Measurements from ENCODE around the gene GRIA3. TPM values are rescaled to one million over a fixed set of nuclear protein-coding genes. Genes with fewer than 3 reads are reported as not detected.

Gene GRIA3
- total and polyA plus RNA-seq, 10 of the 15 experiments (the other 5 are each of a cell fraction or from before 2014, with no cell fraction given): 0.45 to 4.3 (median 2.2) TPM

DNA sequence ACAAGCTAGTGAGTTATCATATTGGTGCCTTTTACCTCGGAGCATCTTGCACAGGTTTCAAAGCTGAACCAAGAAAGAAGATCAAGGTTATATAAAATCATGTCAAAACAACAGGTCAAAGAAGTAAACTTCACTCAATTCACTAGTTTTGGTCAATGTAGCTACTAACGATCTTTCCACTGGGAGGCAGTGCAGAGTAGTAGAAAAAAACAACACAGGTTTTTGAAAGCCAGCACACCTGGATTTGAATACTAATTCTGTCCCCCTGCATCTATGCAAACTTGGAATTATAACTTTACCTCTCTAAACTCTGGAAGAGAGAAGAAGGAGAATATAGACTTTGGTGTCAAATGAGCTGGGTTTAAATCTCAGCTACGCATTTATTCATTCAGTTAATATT is 266.1 kb downstream of the GRIA3 start:
- Histone ChIP-seq H2AFZ (ENCODE audit: control insufficient read depth, low read depth, low read length) (no peak overlapping the region), H3K79me2 (ENCODE audit: control insufficient read depth, insufficient read depth, low read length) (no peaks in the 10 kb centered on the region), H3K27ac (ENCODE audit: control insufficient read depth, insufficient read depth) (no peak overlapping the region), H3K36me3 (ENCODE audit: control insufficient read depth in 2 of 2, insufficient read depth in 2 of 2, low read length in 1 of 2) (no peaks in the 10 kb centered on the region), H3K4me3 (no peak overlapping the region), H4K20me1 (ENCODE audit: control insufficient read depth, insufficient read depth) (no peaks in the 10 kb centered on the region), H3K4me1 (ENCODE audit: control insufficient read depth, insufficient read depth, low read length) (no peaks in the 10 kb centered on the region; the same call in 1 of the 2 replicates), H3K4me2 (ENCODE audit: control insufficient read depth, insufficient read depth) (no peak overlapping the region), H3K27me3 (replicated peaks in 1 of 2; ENCODE audit: control insufficient read depth in 2 of 2, insufficient read depth in 2 of 2, low read length in 1 of 2) (no peaks in the 10 kb centered on the region), H3K9me3 (replicated peaks; ENCODE audit: control insufficient read depth, insufficient read depth, low read length) (no peaks in the 10 kb centered on the region), H3K9ac (ENCODE audit: control insufficient read depth, insufficient read depth, low read length) (no peak overlapping the region)
- ChIA-PET CTCF (interaction anchor here (0.6 to 1.9 kb wide), 21 partner anchors 10 to 335 kb away, joined by 3 to 6 read pairs (median 4); partner anchors contain the start of gene GRIA3), SMC1A (ENCODE audit: uncharacterized antibody, unreplicated experiment) (interaction anchor here (0.5 to 2.5 kb wide), 13 partner anchors 9 to 1847 kb away, joined by 3 to 9 read pairs (median 4); no protein-coding TSS in a partner anchor), RAD21 (ENCODE audit: unreplicated experiment) (interaction anchor here (0.8 to 2.2 kb wide), 8 partner anchors 143 to 314 kb away, joined by 3 to 5 read pairs (median 3); no protein-coding TSS in a partner anchor), POLR2A (interaction anchor here (1.3 kb wide), 1 partner anchor 10 kb away, joined by 4 read pairs; no protein-coding TSS in a partner anchor)
- no TSS peak for BruUV-seq (replicated peaks)
- DNase-seq (ENCODE audit: low read depth, low spot score) (no peak), ATAC-seq (peak; percentile 63), FAIRE-seq (peak; percentile 88)
- in situ Hi-C loops (cut with MboI): no loop called here
- 20% methylated on average over 3 of the region's 3 CpGs for WGBS (ENCODE audit: insufficient coverage, insufficient replicate concordance, low lambda C conversion rate, missing lambda C conversion rate)
- intact Hi-C loops (cut with micrococcal nuclease; ENCODE audit: unreplicated experiment): loop anchor here (5.0 kb wide), 1 partner anchor 142 kb away; no protein-coding TSS in a partner anchor
- TF ChIP-seq, protein P1, sequence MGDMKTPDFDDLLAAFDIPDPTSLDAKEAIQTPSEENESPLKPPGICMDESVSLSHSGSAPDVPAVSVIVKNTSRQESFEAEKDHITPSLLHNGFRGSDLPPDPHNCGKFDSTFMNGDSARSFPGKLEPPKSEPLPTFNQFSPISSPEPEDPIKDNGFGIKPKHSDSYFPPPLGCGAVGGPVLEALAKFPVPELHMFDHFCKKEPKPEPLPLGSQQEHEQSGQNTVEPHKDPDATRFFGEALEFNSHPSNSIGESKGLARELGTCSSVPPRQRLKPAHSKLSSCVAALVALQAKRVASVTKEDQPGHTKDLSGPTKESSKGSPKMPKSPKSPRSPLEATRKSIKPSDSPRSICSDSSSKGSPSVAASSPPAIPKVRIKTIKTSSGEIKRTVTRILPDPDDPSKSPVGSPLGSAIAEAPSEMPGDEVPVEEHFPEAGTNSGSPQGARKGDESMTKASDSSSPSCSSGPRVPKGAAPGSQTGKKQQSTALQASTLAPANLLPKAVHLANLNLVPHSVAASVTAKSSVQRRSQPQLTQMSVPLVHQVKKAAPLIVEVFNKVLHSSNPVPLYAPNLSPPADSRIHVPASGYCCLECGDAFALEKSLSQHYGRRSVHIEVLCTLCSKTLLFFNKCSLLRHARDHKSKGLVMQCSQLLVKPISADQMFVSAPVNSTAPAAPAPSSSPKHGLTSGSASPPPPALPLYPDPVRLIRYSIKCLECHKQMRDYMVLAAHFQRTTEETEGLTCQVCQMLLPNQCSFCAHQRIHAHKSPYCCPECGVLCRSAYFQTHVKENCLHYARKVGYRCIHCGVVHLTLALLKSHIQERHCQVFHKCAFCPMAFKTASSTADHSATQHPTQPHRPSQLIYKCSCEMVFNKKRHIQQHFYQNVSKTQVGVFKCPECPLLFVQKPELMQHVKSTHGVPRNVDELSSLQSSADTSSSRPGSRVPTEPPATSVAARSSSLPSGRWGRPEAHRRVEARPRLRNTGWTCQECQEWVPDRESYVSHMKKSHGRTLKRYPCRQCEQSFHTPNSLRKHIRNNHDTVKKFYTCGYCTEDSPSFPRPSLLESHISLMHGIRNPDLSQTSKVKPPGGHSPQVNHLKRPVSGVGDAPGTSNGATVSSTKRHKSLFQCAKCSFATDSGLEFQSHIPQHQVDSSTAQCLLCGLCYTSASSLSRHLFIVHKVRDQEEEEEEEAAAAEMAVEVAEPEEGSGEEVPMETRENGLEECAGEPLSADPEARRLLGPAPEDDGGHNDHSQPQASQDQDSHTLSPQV (IDR thresholded peaks at IDR 0.05): no peak
- no peak for TF ChIP-seq GATAD2B (conservative IDR thresholded peaks at IDR 0.05; ENCODE audit: low read depth)
- TF ChIP-seq, protein P2, sequence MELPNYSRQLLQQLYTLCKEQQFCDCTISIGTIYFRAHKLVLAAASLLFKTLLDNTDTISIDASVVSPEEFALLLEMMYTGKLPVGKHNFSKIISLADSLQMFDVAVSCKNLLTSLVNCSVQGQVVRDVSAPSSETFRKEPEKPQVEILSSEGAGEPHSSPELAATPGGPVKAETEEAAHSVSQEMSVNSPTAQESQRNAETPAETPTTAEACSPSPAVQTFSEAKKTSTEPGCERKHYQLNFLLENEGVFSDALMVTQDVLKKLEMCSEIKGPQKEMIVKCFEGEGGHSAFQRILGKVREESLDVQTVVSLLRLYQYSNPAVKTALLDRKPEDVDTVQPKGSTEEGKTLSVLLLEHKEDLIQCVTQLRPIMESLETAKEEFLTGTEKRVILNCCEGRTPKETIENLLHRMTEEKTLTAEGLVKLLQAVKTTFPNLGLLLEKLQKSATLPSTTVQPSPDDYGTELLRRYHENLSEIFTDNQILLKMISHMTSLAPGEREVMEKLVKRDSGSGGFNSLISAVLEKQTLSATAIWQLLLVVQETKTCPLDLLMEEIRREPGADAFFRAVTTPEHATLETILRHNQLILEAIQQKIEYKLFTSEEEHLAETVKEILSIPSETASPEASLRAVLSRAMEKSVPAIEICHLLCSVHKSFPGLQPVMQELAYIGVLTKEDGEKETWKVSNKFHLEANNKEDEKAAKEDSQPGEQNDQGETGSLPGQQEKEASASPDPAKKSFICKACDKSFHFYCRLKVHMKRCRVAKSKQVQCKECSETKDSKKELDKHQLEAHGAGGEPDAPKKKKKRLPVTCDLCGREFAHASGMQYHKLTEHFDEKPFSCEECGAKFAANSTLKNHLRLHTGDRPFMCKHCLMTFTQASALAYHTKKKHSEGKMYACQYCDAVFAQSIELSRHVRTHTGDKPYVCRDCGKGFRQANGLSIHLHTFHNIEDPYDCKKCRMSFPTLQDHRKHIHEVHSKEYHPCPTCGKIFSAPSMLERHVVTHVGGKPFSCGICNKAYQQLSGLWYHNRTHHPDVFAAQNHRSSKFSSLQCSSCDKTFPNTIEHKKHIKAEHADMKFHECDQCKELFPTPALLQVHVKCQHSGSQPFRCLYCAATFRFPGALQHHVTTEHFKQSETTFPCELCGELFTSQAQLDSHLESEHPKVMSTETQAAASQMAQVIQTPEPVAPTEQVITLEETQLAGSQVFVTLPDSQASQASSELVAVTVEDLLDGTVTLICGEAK (IDR thresholded peaks at IDR 0.05; ENCODE audit: borderline replicate concordance): no peak
- no peak for TF ChIP-seq NR2F1 (conservative IDR thresholded peaks at IDR 0.05)
- no peak for TF ChIP-seq KDM1A (IDR thresholded peaks at IDR 0.05; ENCODE audit: borderline replicate concordance)
- TF ChIP-seq LARP7 (IDR thresholded peaks at IDR 0.05): no peak
- no peak for TF ChIP-seq EGR1 (IDR thresholded peaks at IDR 0.05; ENCODE audit: borderline replicate concordance in 1 of 2, low read depth in 2 of 2, low read length in 2 of 2)
- TF ChIP-seq TARDBP (IDR thresholded peaks at IDR 0.05; ENCODE audit: borderline replicate concordance): no peak
- no peak for TF ChIP-seq EP300 (IDR thresholded peaks at IDR 0.05; ENCODE audit: borderline replicate concordance in 1 of 2, control insufficient read depth in 1 of 2, low read depth in 2 of 2, low read length in 2 of 2)
- no peak for TF ChIP-seq YBX1 (IDR thresholded peaks at IDR 0.05)
- TF ChIP-seq, protein P3, sequence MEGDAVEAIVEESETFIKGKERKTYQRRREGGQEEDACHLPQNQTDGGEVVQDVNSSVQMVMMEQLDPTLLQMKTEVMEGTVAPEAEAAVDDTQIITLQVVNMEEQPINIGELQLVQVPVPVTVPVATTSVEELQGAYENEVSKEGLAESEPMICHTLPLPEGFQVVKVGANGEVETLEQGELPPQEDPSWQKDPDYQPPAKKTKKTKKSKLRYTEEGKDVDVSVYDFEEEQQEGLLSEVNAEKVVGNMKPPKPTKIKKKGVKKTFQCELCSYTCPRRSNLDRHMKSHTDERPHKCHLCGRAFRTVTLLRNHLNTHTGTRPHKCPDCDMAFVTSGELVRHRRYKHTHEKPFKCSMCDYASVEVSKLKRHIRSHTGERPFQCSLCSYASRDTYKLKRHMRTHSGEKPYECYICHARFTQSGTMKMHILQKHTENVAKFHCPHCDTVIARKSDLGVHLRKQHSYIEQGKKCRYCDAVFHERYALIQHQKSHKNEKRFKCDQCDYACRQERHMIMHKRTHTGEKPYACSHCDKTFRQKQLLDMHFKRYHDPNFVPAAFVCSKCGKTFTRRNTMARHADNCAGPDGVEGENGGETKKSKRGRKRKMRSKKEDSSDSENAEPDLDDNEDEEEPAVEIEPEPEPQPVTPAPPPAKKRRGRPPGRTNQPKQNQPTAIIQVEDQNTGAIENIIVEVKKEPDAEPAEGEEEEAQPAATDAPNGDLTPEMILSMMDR (IDR thresholded peaks at IDR 0.05 in 2 of 3, conservative IDR thresholded peaks at IDR 0.05 in 1 of 3; ENCODE audit: control insufficient read depth in 2 of 3, extremely low read depth in 1 of 3, insufficient read depth in 1 of 3, low read depth in 3 of 3, low read length in 3 of 3): peak; percentile 44 to 47 (median 47); a peak in 5 of 6 replicates
